Immature natural killer cell (primary cell): ENCODE results near the gene MEIOB. TPM values are rescaled to one million over a fixed set of nuclear protein-coding genes. Genes with fewer than 3 reads are reported as not detected.
A peak's percentile ranks its signal among the peaks of the same experiment; 100 is the strongest.

Experiments
- DNase-seq, 3 donors: peaks; one replicate each; pipeline ENCODE4 v3.0.0; 2022; ENCODE audit warnings: mixed read lengths in 1 of 3
- H3K27ac Mint-ChIP-seq, 6 donors: one replicate each; pipeline ENCODE4 v1.8.0; 2020; ENCODE audit warnings: mixed read lengths in 6 of 6, mild to moderate bottlenecking in 5 of 6, inconsistent platforms in 4 of 6, moderate library complexity in 3 of 6
- H3K27me3 Mint-ChIP-seq, 3 donors: one replicate each; pipeline ENCODE4 v1.8.0; 2020 to 2021; ENCODE audit warnings: low read depth in 3 of 3, mild to moderate bottlenecking in 3 of 3, mixed read lengths in 3 of 3, moderate library complexity in 3 of 3, inconsistent platforms in 1 of 3
- H3K36me3 Mint-ChIP-seq, 3 donors: one replicate each; pipeline ENCODE4 v1.8.0; 2020; ENCODE audit warnings: mixed read lengths in 3 of 3, inconsistent platforms in 2 of 3, mild to moderate bottlenecking in 2 of 3
- H3K4me1 Mint-ChIP-seq, 2 donors: one replicate each; pipeline ENCODE4 v1.8.0; 2020; ENCODE audit warnings: inconsistent platforms in 2 of 2, mild to moderate bottlenecking in 2 of 2, mixed read lengths in 2 of 2, moderate library complexity in 1 of 2
- H3K4me3 Mint-ChIP-seq, 5 donors: one replicate each; pipeline ENCODE4 v1.8.0; 2020; ENCODE audit warnings: mild to moderate bottlenecking in 5 of 5, mixed read lengths in 5 of 5, inconsistent platforms in 3 of 5, moderate library complexity in 3 of 5
- H3K9me3 Mint-ChIP-seq, 6 donors: one replicate each; pipeline ENCODE4 v1.8.0; 2020; ENCODE audit warnings: mild to moderate bottlenecking in 6 of 6, mixed read lengths in 6 of 6, inconsistent platforms in 4 of 6, moderate library complexity in 3 of 6
- polyA plus RNA-seq, 3 donors: library from polyadenylated mRNA; unstranded; fragments of 300-500 nt; fragmentation: Illumina TruSeq; gene quantifications; one replicate each; pipeline ENCODE4 v1.2.3, GENCODE V29; 2021

MEIOB gene
- polyA plus RNA-seq, 3 donors from 2014 or later: not detected

DNA sequence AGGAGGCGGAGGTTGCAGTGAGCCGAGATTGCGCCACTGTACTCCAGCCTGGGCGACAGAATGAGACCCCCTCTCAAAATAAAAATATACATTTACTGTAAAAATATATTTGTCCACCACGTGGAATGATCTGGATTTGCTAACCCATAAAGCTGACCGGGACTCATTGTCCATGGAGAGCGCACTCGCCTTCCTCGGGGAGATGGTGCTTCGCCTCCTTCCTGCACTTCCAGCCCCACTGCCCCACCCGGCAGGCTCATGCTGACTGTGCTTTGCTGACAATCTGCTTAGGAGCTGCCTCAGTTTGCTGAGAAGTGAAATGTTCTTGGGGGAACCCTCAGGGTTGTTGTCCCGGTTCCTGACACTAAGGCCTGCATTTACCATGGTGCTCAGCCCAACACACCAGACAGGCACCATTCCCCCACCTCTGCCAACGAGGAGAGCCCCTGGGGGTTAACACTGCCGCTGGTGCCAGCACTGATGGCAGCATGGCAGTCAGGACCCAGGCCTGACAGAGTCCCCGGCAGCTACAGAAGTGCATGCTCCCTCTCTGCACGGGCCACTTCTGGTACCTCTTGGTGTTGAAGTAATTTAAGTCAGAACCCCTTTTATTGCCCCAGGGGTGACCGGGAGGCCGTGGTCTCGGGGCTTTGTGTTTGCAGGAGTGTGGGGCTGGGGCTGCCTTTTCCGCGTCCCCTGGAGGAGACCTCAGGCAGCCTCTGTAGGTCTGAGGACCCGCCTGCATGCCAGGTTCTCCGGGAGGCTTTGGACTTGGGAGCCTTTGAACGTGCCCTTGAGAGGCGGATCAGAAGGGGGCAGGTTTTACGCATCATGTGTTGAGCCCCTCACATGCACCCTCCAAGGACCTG lies 86.8 kb downstream of the MEIOB start:
- no peak for DNase-seq
- no peaks in the 10 kb centered on the region for H3K9me3 Mint-ChIP-seq

More for the DNA sequence above, 86.8 kb downstream of the MEIOB start:
- peak overlapping the region; percentile 41 to 67 (median 61) for H3K4me3 Mint-ChIP-seq
- peaks cover 25 to 31% of the 10 kb centered on the region in 2 donors for H3K4me1 Mint-ChIP-seq
- H3K36me3 Mint-ChIP-seq: peaks cover 0 to 5% (median 3%) of the 10 kb centered on the region in 3 donors
- H3K27me3 Mint-ChIP-seq: peaks cover 5 to 9% (median 6%) of the 10 kb centered on the region in 3 donors
- H3K27ac Mint-ChIP-seq: no peak overlapping the region

Other genes with a start within 250 kb of the MEIOB start
- gene JPT2, start 193.9 kb downstream of the MEIOB start, polyA plus RNA-seq: 10 to 100 TPM in 1 of 3 donors, 1 to 10 TPM in 2; 7.9 to 14.0 (median 8.3) TPM
- 1 to 10 TPM in 1 of 3 donors, under 1 TPM in 2; 0.55 to 3.8 (median 0.57) TPM for gene MAPK8IP3, start 166.0 kb downstream of the MEIOB start, polyA plus RNA-seq
- gene NME3, start 100.6 kb downstream of the MEIOB start, polyA plus RNA-seq: 10 to 100 TPM; 49.4 to 96.9 (median 82.4) TPM
- gene EME2, start 99.4 kb downstream of the MEIOB start, polyA plus RNA-seq: 1 to 10 TPM in 2 of 3 donors, under 1 TPM in 1; 0.79 to 2.2 (median 1.0) TPM
- 100 to 1,000 TPM; 111 to 139 (median 139) TPM for gene MRPS34, start 99.0 kb downstream of the MEIOB start, polyA plus RNA-seq
- gene SPSB3, start 89.6 kb downstream of the MEIOB start, polyA plus RNA-seq: 10 to 100 TPM; 68.3 to 80.4 (median 77.6) TPM
- gene NUBP2, start 89.2 kb downstream of the MEIOB start, polyA plus RNA-seq: 100 to 1,000 TPM; 106 to 151 (median 127) TPM
- gene IGFALS, start 78.5 kb downstream of the MEIOB start, polyA plus RNA-seq: not detected
- gene HAGH, start 45.3 kb downstream of the MEIOB start, polyA plus RNA-seq: 10 to 100 TPM; 53.0 to 54.7 (median 54.3) TPM
- gene FAHD1, start 45.0 kb downstream of the MEIOB start, polyA plus RNA-seq: 10 to 100 TPM; 22.7 to 35.4 (median 24.8) TPM
- not detected for gene HS3ST6, start 46.3 kb upstream of the MEIOB start, polyA plus RNA-seq
- 10 to 100 TPM; 34.0 to 66.5 (median 47.0) TPM for gene MSRB1, start 71.0 kb upstream of the MEIOB start, polyA plus RNA-seq
- gene RPL3L, start 82.5 kb upstream of the MEIOB start, polyA plus RNA-seq: not detected
- gene NDUFB10, start 87.4 kb upstream of the MEIOB start, polyA plus RNA-seq: 100 to 1,000 TPM; 201 to 232 (median 203) TPM
- gene RPS2, start 92.7 kb upstream of the MEIOB start, polyA plus RNA-seq: 1,000 to 10,000 TPM; 2,221 to 2,989 (median 2,668) TPM
- gene RNF151, start 94.7 kb upstream of the MEIOB start, polyA plus RNA-seq: not detected
- 10 to 100 TPM; 34.4 to 66.1 (median 59.8) TPM for gene TBL3, start 99.9 kb upstream of the MEIOB start, polyA plus RNA-seq
- under 1 TPM in 1 of 3 donors, not detected in 2; 0.17 TPM for gene NOXO1, start 109.3 kb upstream of the MEIOB start, polyA plus RNA-seq
- gene GFER, start 112.0 kb upstream of the MEIOB start, polyA plus RNA-seq: 10 to 100 TPM; 38.4 to 52.0 (median 40.7) TPM
- 1 to 10 TPM; 4.6 to 6.7 (median 6.4) TPM for gene SYNGR3, start 117.8 kb upstream of the MEIOB start, polyA plus RNA-seq
- gene ZNF598, start 137.7 kb upstream of the MEIOB start, polyA plus RNA-seq: 10 to 100 TPM in 1 of 3 donors, 1 to 10 TPM in 2; 1.8 to 10.4 (median 2.9) TPM
- not detected for gene NPW, start 147.6 kb upstream of the MEIOB start, polyA plus RNA-seq
- 1 to 10 TPM in 1 of 3 donors, under 1 TPM in 1, not detected in 1; 0.54 to 1.4 TPM for gene NHERF2, start 154.7 kb upstream of the MEIOB start, polyA plus RNA-seq
- 10 to 100 TPM; 26.4 to 31.6 (median 29.7) TPM for gene NTHL1, start 175.7 kb upstream of the MEIOB start, polyA plus RNA-seq
- gene TSC2, start 175.8 kb upstream of the MEIOB start, polyA plus RNA-seq: 10 to 100 TPM; 18.0 to 50.1 (median 29.1) TPM